ENCODE results near the gene IGLL5.

IGLL5 gene

DNA sequence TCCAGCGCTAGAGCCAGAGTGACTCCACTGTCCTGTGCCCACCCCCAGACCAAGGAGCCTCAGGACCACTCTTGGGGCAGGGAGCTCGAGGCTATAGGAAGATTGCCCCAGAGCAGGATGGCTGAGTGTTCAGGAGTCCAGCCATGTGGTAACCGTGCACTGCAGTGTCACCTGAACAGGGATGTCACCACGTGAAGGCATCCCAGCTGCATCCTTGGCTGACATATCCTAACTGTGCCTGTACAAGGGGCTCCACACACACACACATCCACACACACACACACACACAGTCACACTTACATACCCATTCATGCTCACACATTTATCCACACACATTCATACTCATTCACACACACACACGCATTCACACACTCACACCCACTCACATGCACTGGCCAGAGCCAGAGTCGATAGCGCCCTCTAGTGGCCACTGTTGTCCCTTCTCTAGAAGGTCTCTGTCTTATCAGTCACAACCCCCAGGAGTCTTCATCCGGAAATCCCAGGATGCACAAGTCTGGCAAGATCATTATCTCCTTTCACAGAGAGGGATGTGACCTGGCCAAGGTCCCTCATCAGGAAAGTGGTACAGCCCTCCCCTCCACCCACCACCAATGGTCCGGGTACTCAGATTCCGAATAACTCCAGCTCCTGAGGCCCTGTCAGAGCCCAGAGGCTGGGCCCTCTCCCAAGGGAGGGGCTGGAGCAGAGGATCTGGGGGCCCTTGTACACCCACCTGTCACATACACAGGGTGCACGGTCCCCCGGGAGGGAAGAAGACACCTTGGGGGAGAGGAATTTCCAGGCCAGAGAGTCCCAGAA is 55.1 kb downstream of the IGLL5 start:
- no peaks in the 10 kb centered on the region for H3K36me3 ChIP-seq (ENCODE audit: insufficient read depth, low read length)
- no peak overlapping the region for H3K4me3 ChIP-seq (ENCODE audit: low read length, poor library complexity, severe bottlenecking)
- H3K9me3 ChIP-seq (ENCODE audit: insufficient read depth, low read depth, low read length) = no peaks in the 10 kb centered on the region
- no peaks in the 10 kb centered on the region for H3K9me2 ChIP-seq (replicated peaks; ENCODE audit: low read depth, low read length)
- H3K9ac ChIP-seq (ENCODE audit: low read depth, low read length, poor library complexity, severe bottlenecking) = no peak overlapping the region
- no peaks in the 10 kb centered on the region for H3K27me3 ChIP-seq (ENCODE audit: insufficient read depth, low read length, poor library complexity, severe bottlenecking)
- no peak for TF ChIP-seq EZH2phosphoT487 (IDR thresholded peaks at IDR 0.05; ENCODE audit: borderline replicate concordance)
- TF ChIP-seq, protein P1, sequence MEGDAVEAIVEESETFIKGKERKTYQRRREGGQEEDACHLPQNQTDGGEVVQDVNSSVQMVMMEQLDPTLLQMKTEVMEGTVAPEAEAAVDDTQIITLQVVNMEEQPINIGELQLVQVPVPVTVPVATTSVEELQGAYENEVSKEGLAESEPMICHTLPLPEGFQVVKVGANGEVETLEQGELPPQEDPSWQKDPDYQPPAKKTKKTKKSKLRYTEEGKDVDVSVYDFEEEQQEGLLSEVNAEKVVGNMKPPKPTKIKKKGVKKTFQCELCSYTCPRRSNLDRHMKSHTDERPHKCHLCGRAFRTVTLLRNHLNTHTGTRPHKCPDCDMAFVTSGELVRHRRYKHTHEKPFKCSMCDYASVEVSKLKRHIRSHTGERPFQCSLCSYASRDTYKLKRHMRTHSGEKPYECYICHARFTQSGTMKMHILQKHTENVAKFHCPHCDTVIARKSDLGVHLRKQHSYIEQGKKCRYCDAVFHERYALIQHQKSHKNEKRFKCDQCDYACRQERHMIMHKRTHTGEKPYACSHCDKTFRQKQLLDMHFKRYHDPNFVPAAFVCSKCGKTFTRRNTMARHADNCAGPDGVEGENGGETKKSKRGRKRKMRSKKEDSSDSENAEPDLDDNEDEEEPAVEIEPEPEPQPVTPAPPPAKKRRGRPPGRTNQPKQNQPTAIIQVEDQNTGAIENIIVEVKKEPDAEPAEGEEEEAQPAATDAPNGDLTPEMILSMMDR (conservative IDR thresholded peaks at IDR 0.05; ENCODE audit: low read length) = peak; percentile 98
- no peak overlapping the region for H2AFZ ChIP-seq (ENCODE audit: low read length)
- H4K20me1 ChIP-seq (ENCODE audit: insufficient read depth, low read length, poor library complexity, severe bottlenecking) = no peaks in the 10 kb centered on the region
- H3F3A ChIP-seq (ENCODE audit: low read depth) = no peaks in the 10 kb centered on the region
- H3K4me1 ChIP-seq (ENCODE audit: insufficient read depth, low read length, poor library complexity, severe bottlenecking) = no peaks in the 10 kb centered on the region
- no peak overlapping the region for H3K4me2 ChIP-seq (ENCODE audit: low read depth, low read length, poor library complexity, severe bottlenecking)
- no peaks in the 10 kb centered on the region for H3K79me2 ChIP-seq (ENCODE audit: insufficient read depth, low read length)

DNA sequence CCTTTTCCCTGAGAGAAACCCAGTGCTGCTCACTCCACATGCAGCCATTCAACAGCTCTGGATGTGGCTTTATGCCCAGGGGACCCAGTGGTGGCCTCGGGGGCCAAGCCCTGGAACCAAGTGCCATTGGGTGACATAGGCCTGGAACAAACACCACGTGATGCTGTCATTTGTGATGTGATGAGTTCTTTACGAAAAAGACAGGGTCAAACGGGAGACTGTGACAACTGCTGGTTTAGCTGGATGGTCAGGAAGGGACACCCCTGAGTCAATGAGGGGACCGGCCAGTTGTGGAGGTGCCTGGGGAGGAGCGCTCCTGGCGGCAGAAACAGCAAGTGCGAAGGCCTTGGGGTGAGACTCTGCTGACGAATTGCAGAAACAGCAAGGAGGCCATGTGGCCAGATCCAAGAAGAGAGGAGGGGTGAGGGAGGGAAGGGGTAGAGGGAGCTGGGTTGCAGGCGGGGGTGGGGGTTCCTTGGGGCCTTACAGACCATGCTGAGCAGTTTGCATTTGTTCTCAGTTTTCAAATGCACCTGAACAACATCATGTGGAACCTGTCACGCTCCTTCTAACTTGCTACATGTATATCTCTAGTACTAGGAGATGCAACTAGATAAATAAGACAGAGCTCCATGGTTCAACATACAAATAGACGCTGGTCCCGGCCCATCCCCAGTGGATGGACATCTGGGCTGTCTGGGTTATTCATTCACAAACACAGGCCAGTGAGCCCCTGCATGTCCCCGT is 56.1 kb downstream of the IGLL5 start:
- H3K79me2 ChIP-seq (ENCODE audit: insufficient read depth, low read length) = no peaks in the 10 kb centered on the region
- no peak overlapping the region for H3K4me2 ChIP-seq (ENCODE audit: low read depth, low read length, poor library complexity, severe bottlenecking)
- no peak overlapping the region for H3K9ac ChIP-seq (ENCODE audit: low read depth, low read length, poor library complexity, severe bottlenecking)
- H3F3A ChIP-seq (ENCODE audit: low read depth) = no peaks in the 10 kb centered on the region
- no peaks in the 10 kb centered on the region for H3K27me3 ChIP-seq (ENCODE audit: insufficient read depth, low read length, poor library complexity, severe bottlenecking)
- no peak overlapping the region for H2AFZ ChIP-seq (ENCODE audit: low read length)
- H3K4me3 ChIP-seq (ENCODE audit: low read length, poor library complexity, severe bottlenecking) = no peak overlapping the region
- no peaks in the 10 kb centered on the region for H3K9me2 ChIP-seq (replicated peaks; ENCODE audit: low read depth, low read length)
- no peaks in the 10 kb centered on the region for H4K20me1 ChIP-seq (ENCODE audit: insufficient read depth, low read length, poor library complexity, severe bottlenecking)
- H3K4me1 ChIP-seq (ENCODE audit: insufficient read depth, low read length, poor library complexity, severe bottlenecking) = no peaks in the 10 kb centered on the region
- no peak for TF ChIP-seq EZH2phosphoT487 (IDR thresholded peaks at IDR 0.05; ENCODE audit: borderline replicate concordance)
- TF ChIP-seq, protein P1 (conservative IDR thresholded peaks at IDR 0.05; ENCODE audit: low read length) = no peak
- H3K9me3 ChIP-seq (ENCODE audit: insufficient read depth, low read depth, low read length) = no peaks in the 10 kb centered on the region
- no peaks in the 10 kb centered on the region for H3K36me3 ChIP-seq (ENCODE audit: insufficient read depth, low read length)

DNA sequence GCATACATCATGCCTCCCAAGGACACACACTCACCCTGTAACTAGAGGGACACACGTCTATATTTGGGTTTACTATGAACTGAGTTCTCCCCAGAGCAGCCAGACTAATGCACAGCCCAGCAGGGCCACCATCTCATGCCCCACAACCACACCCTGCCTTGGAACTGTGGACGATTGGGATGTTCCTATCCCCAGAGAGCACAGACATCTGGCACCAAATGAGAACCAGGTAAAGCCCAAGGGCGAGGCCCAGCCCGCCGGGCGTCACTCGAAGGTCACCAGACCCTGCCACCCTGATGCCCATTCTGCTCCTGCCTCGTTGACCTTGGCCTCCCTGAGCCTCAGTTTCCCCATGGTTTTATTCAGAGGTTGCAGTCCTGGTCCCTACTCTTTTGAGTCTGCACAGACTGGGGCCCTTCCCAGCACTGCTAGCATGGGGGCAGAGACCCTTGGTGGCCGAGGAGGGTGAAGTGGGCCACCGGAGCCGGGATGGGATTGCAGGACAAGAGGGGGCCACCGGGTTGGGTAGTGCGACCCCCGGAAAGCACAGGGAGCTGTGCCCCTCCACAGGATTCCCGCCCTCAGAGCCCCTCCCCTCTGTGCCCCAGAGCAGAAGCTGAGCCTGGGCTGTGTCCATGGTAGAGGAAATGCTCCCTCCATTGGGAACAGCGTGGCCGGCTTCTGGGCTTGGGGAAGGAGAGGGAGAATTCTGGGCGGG is 56.8 kb downstream of the IGLL5 start:
- H3F3A ChIP-seq (ENCODE audit: low read depth) = no peaks in the 10 kb centered on the region
- H2AFZ ChIP-seq (ENCODE audit: low read length) = no peak overlapping the region
- H3K4me1 ChIP-seq (ENCODE audit: insufficient read depth, low read length, poor library complexity, severe bottlenecking) = no peaks in the 10 kb centered on the region
- H3K9ac ChIP-seq (ENCODE audit: low read depth, low read length, poor library complexity, severe bottlenecking) = no peak overlapping the region
- H3K9me3 ChIP-seq (ENCODE audit: insufficient read depth, low read depth, low read length) = no peaks in the 10 kb centered on the region
- no peak overlapping the region for H3K4me3 ChIP-seq (ENCODE audit: low read length, poor library complexity, severe bottlenecking)
- no peaks in the 10 kb centered on the region for H3K27me3 ChIP-seq (ENCODE audit: insufficient read depth, low read length, poor library complexity, severe bottlenecking)
- no peaks in the 10 kb centered on the region for H3K9me2 ChIP-seq (replicated peaks; ENCODE audit: low read depth, low read length)
- H3K79me2 ChIP-seq (ENCODE audit: insufficient read depth, low read length) = no peaks in the 10 kb centered on the region
- H3K4me2 ChIP-seq (ENCODE audit: low read depth, low read length, poor library complexity, severe bottlenecking) = no peak overlapping the region
- TF ChIP-seq, protein P1 (conservative IDR thresholded peaks at IDR 0.05; ENCODE audit: low read length) = no peak
- TF ChIP-seq EZH2phosphoT487 (IDR thresholded peaks at IDR 0.05; ENCODE audit: borderline replicate concordance) = no peak
- H4K20me1 ChIP-seq (ENCODE audit: insufficient read depth, low read length, poor library complexity, severe bottlenecking) = no peaks in the 10 kb centered on the region
- H3K36me3 ChIP-seq (ENCODE audit: insufficient read depth, low read length) = no peaks in the 10 kb centered on the region
